Aorta (tissue), 5 donors: ENCODE data around the gene KRT74. TPM values are rescaled to one million over a fixed set of nuclear protein-coding genes. Genes with fewer than 3 reads are reported as not detected.

ENCODE experiments used
- ATAC-seq: fragments of 200-7000 bp; cut with Tn5 transposase; one replicate; pipeline ENCODE4 v1.9.1; 2022; ENCODE audit warnings: moderate library complexity; ENCODE audit not compliant: low FRiP score
- DNase-seq, 2 donors: peaks; one replicate each; pipeline ENCODE4 v3.0.0-alpha.2; 2020
- H3K27ac ChIP-seq, 2 donors: one replicate each; pipeline ENCODE4 v1.5.1; 2013; ENCODE audit warnings: low read length in 2 of 2, mild to moderate bottlenecking in 2 of 2, moderate library complexity in 2 of 2, control low read depth in 1 of 2, inconsistent platforms in 1 of 2, low read depth in 1 of 2
- H3K27me3 ChIP-seq, 2 donors: one replicate each; pipeline ENCODE4 v1.6.1; 2013; ENCODE audit warnings: control low read depth in 1 of 2, low read length in 1 of 2, mild to moderate bottlenecking in 1 of 2, moderate library complexity in 1 of 2; ENCODE audit not compliant: insufficient read depth in 2 of 2, control insufficient read depth in 1 of 2
- H3K36me3 ChIP-seq, 2 donors: one replicate each; pipeline ENCODE4 v1.6.1; 2013; ENCODE audit warnings: control low read depth in 1 of 2, low read length in 1 of 2, mild to moderate bottlenecking in 1 of 2; ENCODE audit not compliant: insufficient read depth in 2 of 2, control insufficient read depth in 1 of 2
- H3K4me1 ChIP-seq, 2 donors: one replicate each; pipeline ENCODE4 v1.6.1; 2013; ENCODE audit warnings: low read length in 2 of 2, control low read depth in 1 of 2, mild to moderate bottlenecking in 1 of 2, moderate library complexity in 1 of 2; ENCODE audit not compliant: insufficient read depth in 2 of 2, control insufficient read depth in 1 of 2
- H3K4me3 ChIP-seq, 2 donors: one replicate each; pipeline ENCODE4 v1.5.1; 2013; ENCODE audit warnings: low read length in 2 of 2, control low read depth in 1 of 2, mild to moderate bottlenecking in 1 of 2
- H3K9me3 ChIP-seq: one replicate; pipeline ENCODE4 v1.6.1; 2013; ENCODE audit warnings: mild to moderate bottlenecking, low read length; ENCODE audit not compliant: control insufficient read depth
- WGBS, 2 donors: extraction: QIAGEN DNeasy Blood & Tissue Kit; methylation state at CpG; one replicate each; pipeline ENCODE4 v1.1.7; 2013; 5-methylcytosine and 5-hydroxymethylcytosine counted together
- intact Hi-C, 2 donors: fragments of 100-400 bp; cut with DNase I; formaldehyde crosslinking; loops; one replicate each; pipeline versions ENCODE4 v1.14.2 to v1.15.0; 2022
- polyA plus RNA-seq, 2 donors: library from polyadenylated mRNA; stranded (reverse); fragments of 200-250 nt; gene quantifications; one replicate each; pipeline ENCODE4 v1.2.3, GENCODE V29; 2013
- total RNA-seq, 2 donors: library from RNA; stranded (reverse); fragmentation: NEBNext Ultra II Directional; extraction: Animal tissue kit (Norgen Biotek cat#: 25700); gene quantifications; one replicate each; pipeline ENCODE4 v1.2.1, GENCODE V29; 2021
- donor health status: healthy with polysubstance abuse.
- donor health status: Bipolar disorder and iron deficiency.
- donor health status: DM: no; HTN: no; CAD: no.
- donor health status: DM: no; HTN: no; CAD: no.
- donor health status: DM: yes; HTN: yes; CAD: no.

The KRT74 gene
- total and polyA plus RNA-seq, 4 donors: not detected

GRCh38 chr12:52531566-52532300, 41.9 kb downstream of the KRT74 start:
- intact Hi-C loops: no loop called here

GRCh38 chr12:52530905-52531304, 42.7 kb downstream of the KRT74 start:
- Histone ChIP-seq H3K4me3 (no peak overlapping the region), H3K9me3 (no peaks in the 10 kb centered on the region), H3K27me3 (no peaks in the 10 kb centered on the region), H3K4me1 (no peaks in the 10 kb centered on the region), H3K27ac (no peak overlapping the region), H3K36me3 (no peaks in the 10 kb centered on the region)
- DNase-seq: peak in 1 of 2 donors; percentile 36
- WGBS, 2 donors: 81 to 90% methylated on average over 2 of the region's 2 CpGs
- intact Hi-C loops: no loop called here
- ATAC-seq: no peak

More at GRCh38 chr12:52531566-52532300, 41.9 kb downstream of the KRT74 start:
- no peak for ATAC-seq
- WGBS, 2 donors: 67 to 77% methylated on average over 18 of the region's 18 CpGs
- Histone ChIP-seq H3K9me3 (no peaks in the 10 kb centered on the region), H3K27me3 (no peaks in the 10 kb centered on the region), H3K27ac (no peak overlapping the region), H3K36me3 (no peaks in the 10 kb centered on the region), H3K4me1 (no peaks in the 10 kb centered on the region), H3K4me3 (no peak overlapping the region)
- DNase-seq: peak; percentile 37 to 59

- H3K36me3 ChIP-seq: no peaks in the 10 kb centered on the region
- DNase-seq: peak; percentile 23 to 34
- no peak for ATAC-seq
- 70 to 74% methylated on average over 2 of the region's 2 CpGs for WGBS, 2 donors
- H3K27me3 ChIP-seq: no peaks in the 10 kb centered on the region
- no peaks in the 10 kb centered on the region for H3K4me1 ChIP-seq
- H3K27ac ChIP-seq: no peak overlapping the region
- no peak overlapping the region for H3K4me3 ChIP-seq
- no peaks in the 10 kb centered on the region for H3K9me3 ChIP-seq
- intact Hi-C loops: no loop called here
Measured at GRCh38 chr12:52530366-52530765, 43.3 kb downstream of the KRT74 start.

DNA sequence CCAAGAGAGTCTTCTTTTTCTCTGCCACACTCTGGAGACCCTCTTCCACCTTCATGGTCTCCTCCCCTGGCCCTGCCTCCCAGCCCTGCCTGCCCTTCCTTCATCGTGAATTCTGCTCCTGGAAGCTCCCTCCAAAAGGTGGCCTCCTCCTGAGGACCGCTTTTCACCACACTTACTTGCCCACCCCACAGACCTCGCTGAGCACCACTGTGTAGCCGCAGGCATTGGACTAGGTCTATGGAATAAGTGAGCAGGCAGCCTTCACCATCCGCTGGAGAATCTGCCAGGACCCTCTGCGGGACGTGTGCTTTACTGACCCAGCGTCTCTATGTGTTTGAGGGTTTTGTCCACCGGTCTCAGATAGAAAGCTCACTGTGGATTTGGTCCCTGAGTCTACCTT, 43.8 kb downstream of the KRT74 start:
- WGBS, 2 donors: 93 to 96% methylated on average over 9 of the region's 9 CpGs
- Histone ChIP-seq H3K27ac (no peak overlapping the region), H3K27me3 (no peaks in the 10 kb centered on the region), H3K4me1 (no peaks in the 10 kb centered on the region), H3K36me3 (no peaks in the 10 kb centered on the region), H3K4me3 (no peak overlapping the region), H3K9me3 (no peaks in the 10 kb centered on the region)
- DNase-seq (peak in 1 of 2 donors; percentile 55), ATAC-seq (no peak)
- intact Hi-C loops: no loop called here

GRCh38 chr12:52529417-52529816, 44.2 kb downstream of the KRT74 start:
- Histone ChIP-seq H3K9me3 (no peaks in the 10 kb centered on the region), H3K27ac (no peak overlapping the region), H3K4me3 (no peak overlapping the region), H3K36me3 (no peaks in the 10 kb centered on the region), H3K4me1 (no peaks in the 10 kb centered on the region), H3K27me3 (no peaks in the 10 kb centered on the region)
- intact Hi-C loops: no loop called here
- 92 to 98% methylated on average over 2 of the region's 2 CpGs for WGBS, 2 donors
- DNase-seq (no peak), ATAC-seq (no peak)

- Histone ChIP-seq H3K27me3 (no peaks in the 10 kb centered on the region), H3K9me3 (no peaks in the 10 kb centered on the region), H3K27ac (no peak overlapping the region), H3K4me1 (no peaks in the 10 kb centered on the region), H3K36me3 (no peaks in the 10 kb centered on the region), H3K4me3 (no peak overlapping the region)
- WGBS, 2 donors: 91 to 96% methylated on average over 7 to 8 of the region's 8 CpGs
- intact Hi-C loops: no loop called here
- DNase-seq (peak in 1 of 2 donors; percentile 24), ATAC-seq (no peak)
Measured at GRCh38 chr12:52528641-52529143, 45.0 kb downstream of the KRT74 start.

- intact Hi-C loops: no loop called here
- Histone ChIP-seq H3K4me3 (no peak overlapping the region), H3K4me1 (no peaks in the 10 kb centered on the region), H3K27ac (no peak overlapping the region), H3K36me3 (no peaks in the 10 kb centered on the region), H3K27me3 (no peaks in the 10 kb centered on the region), H3K9me3 (no peaks in the 10 kb centered on the region)
- WGBS, 2 donors: 64 to 75% methylated on average over 4 of the region's 4 CpGs
- ATAC-seq (no peak), DNase-seq (no peak)
Measured at GRCh38 chr12:52527121-52527800, 46.4 kb downstream of the KRT74 start.

GRCh38 chr12:52526511-52526951, 47.1 kb downstream of the KRT74 start:
- peak in 1 of 2 donors; percentile 24 for DNase-seq
- H3K9me3 ChIP-seq: no peaks in the 10 kb centered on the region
- intact Hi-C loops: no loop called here
- H3K36me3 ChIP-seq: no peaks in the 10 kb centered on the region
- H3K27me3 ChIP-seq: no peaks in the 10 kb centered on the region
- no peak for ATAC-seq
- no peaks in the 10 kb centered on the region for H3K4me1 ChIP-seq
- no peak overlapping the region for H3K4me3 ChIP-seq
- H3K27ac ChIP-seq: no peak overlapping the region
- 80 to 90% methylated on average over 8 of the region's 8 CpGs for WGBS, 2 donors
